Measurements from ENCODE around the gene CEP89.
A peak's percentile ranks its signal among the peaks of the same experiment; 100 is the strongest.
"Not testable (repeated sequence)": the region's sequence is repeated elsewhere in the genome, so short reads cannot be mapped to it uniquely, and the experiment has no call there.

CEP89 gene

DNA sequence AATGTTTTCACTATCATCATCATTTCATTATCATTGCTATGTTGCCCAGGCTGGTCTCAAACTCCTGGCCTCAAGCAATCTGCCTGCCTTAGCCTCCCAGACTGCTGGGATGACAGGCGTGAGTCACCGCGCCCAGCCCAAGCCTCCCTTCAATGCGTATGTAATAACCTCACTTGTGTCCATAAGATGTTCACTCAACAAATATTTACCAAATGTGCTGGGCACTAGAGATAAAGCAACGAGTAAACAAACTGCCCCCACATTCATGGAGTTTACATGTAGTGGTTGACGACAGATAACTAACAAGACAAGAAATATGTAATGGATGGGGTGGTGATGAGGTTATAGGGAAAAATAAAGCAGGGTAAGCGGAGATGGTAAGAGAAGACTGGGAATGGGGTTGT, 25.3 kb upstream of the CEP89 start:
- H3K27ac ChIP-seq (ENCODE audit: low read depth, low read length); H2AFZ ChIP-seq (ENCODE audit: low read length, unreplicated experiment); H3K36me3 ChIP-seq (ENCODE audit: insufficient read depth, low read length); H3K79me2 ChIP-seq (ENCODE audit: control insufficient read depth, insufficient read depth, low read length, unreplicated experiment); H3K4me1 ChIP-seq (ENCODE audit: control insufficient read depth, insufficient read depth, low read length, unreplicated experiment); H3K27me3 ChIP-seq (ENCODE audit: insufficient read depth, low read length); H3K4me3 ChIP-seq (ENCODE audit: low read depth, low read length): not testable (repeated sequence)

DNA sequence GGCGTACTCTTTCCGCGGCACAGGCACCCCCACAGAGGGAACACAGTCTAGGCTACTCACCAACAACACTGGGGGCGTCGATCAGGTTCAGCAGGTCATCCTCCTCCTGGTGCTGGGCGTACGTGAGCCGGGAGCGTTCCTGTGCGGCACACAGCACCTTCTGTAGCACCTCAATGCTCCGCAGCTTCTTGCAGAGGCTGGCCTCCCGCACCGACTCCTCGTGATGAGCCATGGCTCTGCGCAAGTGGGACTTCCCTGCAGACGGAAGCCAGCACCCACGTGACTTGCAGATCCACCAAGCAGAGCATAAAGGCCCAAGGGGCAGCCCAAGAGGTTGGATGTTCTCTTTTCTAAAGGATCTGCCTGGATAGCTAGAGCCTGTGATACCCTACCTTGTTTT, 24.2 kb upstream of the CEP89 start:
- H2AFZ ChIP-seq (ENCODE audit: low read length, unreplicated experiment); H3K4me1 ChIP-seq (ENCODE audit: control insufficient read depth, insufficient read depth, low read length, unreplicated experiment); H3K79me2 ChIP-seq (ENCODE audit: control insufficient read depth, insufficient read depth, low read length, unreplicated experiment); H3K27ac ChIP-seq (ENCODE audit: low read depth, low read length); H3K4me3 ChIP-seq (ENCODE audit: low read depth, low read length); H3K36me3 ChIP-seq (ENCODE audit: insufficient read depth, low read length); H3K27me3 ChIP-seq (ENCODE audit: insufficient read depth, low read length): not testable (repeated sequence)

DNA sequence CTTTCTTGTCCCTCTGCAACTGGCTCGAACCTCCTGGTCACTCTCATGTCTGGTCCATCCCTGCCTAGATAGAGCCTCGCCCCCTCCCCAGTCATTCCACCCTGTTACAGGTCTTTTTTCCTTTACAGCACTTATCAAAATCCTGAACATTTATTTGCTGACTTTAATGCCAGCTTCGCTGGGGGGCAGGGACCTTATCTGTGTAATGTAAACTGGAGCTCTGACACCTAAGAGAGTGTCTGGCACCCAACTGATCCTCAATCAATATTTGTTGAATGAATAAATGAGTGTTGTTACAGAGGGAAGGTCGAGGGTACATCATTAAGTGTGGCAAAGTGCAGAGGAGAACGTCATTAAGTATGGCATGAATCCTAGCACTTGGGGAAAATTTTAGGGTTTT, 17.0 kb upstream of the CEP89 start:
- Histone ChIP-seq H3K27me3 (ENCODE audit: insufficient read depth, low read length) (no peaks in the 10 kb centered on the region), H3K79me2 (ENCODE audit: control insufficient read depth, insufficient read depth, low read length, unreplicated experiment) (no peaks in the 10 kb centered on the region), H3K4me1 (ENCODE audit: control insufficient read depth, insufficient read depth, low read length, unreplicated experiment) (no peaks in the 10 kb centered on the region), H3K36me3 (ENCODE audit: insufficient read depth, low read length) (no peaks in the 10 kb centered on the region), H2AFZ (ENCODE audit: low read length, unreplicated experiment) (no peak overlapping the region), H3K27ac (ENCODE audit: low read depth, low read length) (no peak overlapping the region), H3K4me3 (ENCODE audit: low read depth, low read length) (no peak overlapping the region)

DNA sequence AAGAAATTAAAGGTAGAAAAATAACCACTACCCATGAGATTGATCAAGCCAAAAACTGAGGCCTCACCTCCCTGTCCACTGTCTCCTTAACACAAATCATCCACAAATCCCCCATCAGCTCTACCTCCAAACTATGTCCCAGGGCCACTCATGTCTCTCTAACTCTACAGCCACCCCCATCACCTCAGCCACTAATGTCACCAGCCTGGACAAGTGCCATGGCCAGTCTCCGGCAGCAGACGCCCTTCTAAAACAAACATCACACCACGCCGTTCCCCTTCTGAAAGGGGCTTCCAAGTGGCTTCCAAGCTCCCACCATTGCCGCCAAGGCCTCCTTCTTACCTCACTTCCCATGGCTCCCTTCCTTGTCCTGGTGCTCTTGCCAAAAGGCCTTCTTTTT, 16.5 kb upstream of the CEP89 start:
- not testable (repeated sequence) for H3K36me3 ChIP-seq (ENCODE audit: insufficient read depth, low read length); H3K4me1 ChIP-seq (ENCODE audit: control insufficient read depth, insufficient read depth, low read length, unreplicated experiment); H2AFZ ChIP-seq (ENCODE audit: low read length, unreplicated experiment); H3K27me3 ChIP-seq (ENCODE audit: insufficient read depth, low read length); H3K79me2 ChIP-seq (ENCODE audit: control insufficient read depth, insufficient read depth, low read length, unreplicated experiment); H3K4me3 ChIP-seq (ENCODE audit: low read depth, low read length); H3K27ac ChIP-seq (ENCODE audit: low read depth, low read length)

DNA sequence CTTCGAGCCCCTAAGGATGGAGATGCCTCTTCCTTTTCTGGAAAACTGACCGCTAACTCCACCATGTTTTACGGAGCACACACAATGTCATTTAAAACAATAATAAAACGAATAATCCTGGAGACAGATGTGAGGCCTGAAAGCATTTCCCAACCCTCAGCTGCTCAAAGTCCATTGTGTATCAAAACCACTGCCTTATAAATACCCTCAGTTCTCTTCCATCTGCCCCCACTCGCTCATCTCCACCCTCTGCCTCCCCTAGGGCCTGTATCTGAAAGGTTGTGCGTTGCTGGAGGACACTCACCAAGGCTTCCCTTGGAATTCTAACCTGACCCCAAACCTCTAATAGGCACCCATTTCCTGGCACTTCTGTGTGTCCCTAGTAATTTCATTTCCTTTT, 10.7 kb upstream of the CEP89 start:
- H3K27me3 ChIP-seq (ENCODE audit: insufficient read depth, low read length); H3K4me3 ChIP-seq (ENCODE audit: low read depth, low read length); H3K79me2 ChIP-seq (ENCODE audit: control insufficient read depth, insufficient read depth, low read length, unreplicated experiment); H3K4me1 ChIP-seq (ENCODE audit: control insufficient read depth, insufficient read depth, low read length, unreplicated experiment); H3K36me3 ChIP-seq (ENCODE audit: insufficient read depth, low read length); H2AFZ ChIP-seq (ENCODE audit: low read length, unreplicated experiment); H3K27ac ChIP-seq (ENCODE audit: low read depth, low read length): not testable (repeated sequence)

DNA sequence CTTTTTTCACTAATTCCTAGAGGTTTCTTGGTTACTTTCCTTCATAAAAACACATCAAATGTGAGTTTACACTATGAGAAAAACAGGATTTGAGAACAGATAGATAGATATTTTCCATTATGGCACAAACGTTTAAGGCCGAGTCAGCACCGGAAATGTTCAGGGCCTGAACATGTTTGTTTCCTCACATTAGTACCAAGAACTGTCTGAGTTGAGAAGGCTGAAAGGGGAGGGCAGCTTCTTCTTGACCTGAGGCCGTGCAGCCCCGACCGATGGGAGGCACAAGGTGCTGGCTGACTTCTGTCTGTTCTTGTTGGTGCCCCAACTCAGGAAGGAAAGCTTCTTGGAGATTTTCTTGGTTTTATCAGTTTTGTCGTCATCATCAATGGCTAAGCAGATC, 8.0 kb upstream of the CEP89 start:
- H3K27me3 ChIP-seq (ENCODE audit: insufficient read depth, low read length); H2AFZ ChIP-seq (ENCODE audit: low read length, unreplicated experiment); H3K4me3 ChIP-seq (ENCODE audit: low read depth, low read length); H3K79me2 ChIP-seq (ENCODE audit: control insufficient read depth, insufficient read depth, low read length, unreplicated experiment); H3K4me1 ChIP-seq (ENCODE audit: control insufficient read depth, insufficient read depth, low read length, unreplicated experiment); H3K27ac ChIP-seq (ENCODE audit: low read depth, low read length); H3K36me3 ChIP-seq (ENCODE audit: insufficient read depth, low read length): not testable (repeated sequence)

DNA sequence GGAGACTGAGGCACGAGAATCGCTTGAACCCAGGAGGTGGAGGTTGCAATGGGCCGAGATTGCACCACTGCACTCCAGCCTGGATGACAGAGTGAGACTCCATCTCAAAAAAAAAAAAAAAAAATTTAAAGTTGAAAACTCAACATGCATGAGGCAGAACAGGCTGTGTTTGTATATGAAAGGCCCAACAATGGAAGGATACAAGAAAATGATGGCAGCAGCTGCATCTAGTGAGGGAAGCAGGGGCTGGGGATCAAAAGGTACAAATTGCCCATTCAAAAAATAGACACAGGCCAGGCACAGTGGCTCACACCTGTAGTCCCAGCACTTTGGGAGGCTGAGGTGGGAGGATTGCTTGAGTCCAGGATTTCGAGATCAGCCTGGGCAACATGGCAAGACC, 6.1 kb upstream of the CEP89 start:
- H3K79me2 ChIP-seq (ENCODE audit: control insufficient read depth, insufficient read depth, low read length, unreplicated experiment), result not testable (repeated sequence)

DNA sequence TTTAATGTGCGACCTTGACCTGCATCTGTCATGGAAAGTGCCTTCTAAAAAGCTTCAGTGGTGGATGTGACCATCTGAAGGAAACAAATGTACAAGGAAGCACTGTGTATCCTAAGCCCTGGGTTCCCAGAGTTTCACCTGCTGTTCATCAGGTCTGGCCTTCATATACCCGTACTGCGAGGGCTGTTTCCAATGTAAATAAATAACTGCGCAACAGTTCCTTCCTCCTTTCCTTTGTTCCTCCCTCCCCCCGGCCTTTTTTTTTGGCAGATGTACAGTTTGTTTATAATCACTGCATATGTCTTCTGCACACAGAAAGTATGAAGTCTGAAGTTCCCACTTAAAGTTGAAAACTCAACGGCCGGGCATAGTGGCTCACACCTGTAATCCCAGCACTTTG, 5.5 kb upstream of the CEP89 start:
- Histone ChIP-seq H3K4me3 (ENCODE audit: low read depth, low read length) (no peak overlapping the region), H3K4me1 (ENCODE audit: control insufficient read depth, insufficient read depth, low read length, unreplicated experiment) (no peaks in the 10 kb centered on the region), H3K79me2 (ENCODE audit: control insufficient read depth, insufficient read depth, low read length, unreplicated experiment) (no peaks in the 10 kb centered on the region), H3K27me3 (ENCODE audit: insufficient read depth, low read length) (no peaks in the 10 kb centered on the region), H2AFZ (ENCODE audit: low read length, unreplicated experiment) (no peak overlapping the region), H3K27ac (ENCODE audit: low read depth, low read length) (no peak overlapping the region), H3K36me3 (ENCODE audit: insufficient read depth, low read length) (no peaks in the 10 kb centered on the region)

More for the DNA sequence above, 6.1 kb upstream of the CEP89 start:
- H3K36me3 ChIP-seq (ENCODE audit: insufficient read depth, low read length); H3K4me1 ChIP-seq (ENCODE audit: control insufficient read depth, insufficient read depth, low read length, unreplicated experiment); H3K27me3 ChIP-seq (ENCODE audit: insufficient read depth, low read length); H2AFZ ChIP-seq (ENCODE audit: low read length, unreplicated experiment); H3K27ac ChIP-seq (ENCODE audit: low read depth, low read length); H3K4me3 ChIP-seq (ENCODE audit: low read depth, low read length): not testable (repeated sequence)

DNA sequence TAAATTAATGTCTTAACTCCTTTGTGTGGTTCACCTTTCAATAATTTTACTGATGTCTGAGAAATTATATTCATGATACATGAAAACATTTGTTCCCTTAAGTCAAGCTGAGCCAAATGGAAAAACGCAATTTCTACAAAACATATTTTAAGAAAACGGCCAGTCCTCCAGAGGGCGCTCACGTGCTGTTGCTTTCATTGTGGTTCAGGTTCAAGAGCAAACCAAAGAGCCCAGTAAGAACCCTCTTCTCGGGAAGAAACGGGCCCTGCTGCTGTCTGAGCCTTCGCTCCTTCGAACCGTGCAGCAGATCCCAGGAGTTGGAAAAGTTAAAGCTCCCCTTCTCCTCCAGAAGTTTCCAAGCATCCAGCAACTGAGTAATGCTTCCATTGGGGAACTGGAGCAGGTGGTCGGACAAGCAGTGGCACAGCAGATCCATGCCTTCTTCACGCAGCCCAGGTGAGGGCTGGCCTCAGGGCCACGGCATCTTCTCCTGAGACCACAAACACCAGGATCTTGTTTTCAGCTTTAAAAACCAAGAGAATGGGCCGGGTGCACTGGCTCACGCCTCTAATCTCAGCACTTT, 4.6 kb upstream of the CEP89 start:
- Histone ChIP-seq H3K4me3 (ENCODE audit: low read depth, low read length) (no peak overlapping the region), H3K79me2 (ENCODE audit: control insufficient read depth, insufficient read depth, low read length, unreplicated experiment) (peaks cover 2% of the 10 kb centered on the region), H2AFZ (ENCODE audit: low read length, unreplicated experiment) (no peak overlapping the region), H3K27me3 (ENCODE audit: insufficient read depth, low read length) (no peaks in the 10 kb centered on the region), H3K36me3 (ENCODE audit: insufficient read depth, low read length) (no peaks in the 10 kb centered on the region), H3K27ac (ENCODE audit: low read depth, low read length) (no peak overlapping the region), H3K4me1 (ENCODE audit: control insufficient read depth, insufficient read depth, low read length, unreplicated experiment) (no peaks in the 10 kb centered on the region)

DNA sequence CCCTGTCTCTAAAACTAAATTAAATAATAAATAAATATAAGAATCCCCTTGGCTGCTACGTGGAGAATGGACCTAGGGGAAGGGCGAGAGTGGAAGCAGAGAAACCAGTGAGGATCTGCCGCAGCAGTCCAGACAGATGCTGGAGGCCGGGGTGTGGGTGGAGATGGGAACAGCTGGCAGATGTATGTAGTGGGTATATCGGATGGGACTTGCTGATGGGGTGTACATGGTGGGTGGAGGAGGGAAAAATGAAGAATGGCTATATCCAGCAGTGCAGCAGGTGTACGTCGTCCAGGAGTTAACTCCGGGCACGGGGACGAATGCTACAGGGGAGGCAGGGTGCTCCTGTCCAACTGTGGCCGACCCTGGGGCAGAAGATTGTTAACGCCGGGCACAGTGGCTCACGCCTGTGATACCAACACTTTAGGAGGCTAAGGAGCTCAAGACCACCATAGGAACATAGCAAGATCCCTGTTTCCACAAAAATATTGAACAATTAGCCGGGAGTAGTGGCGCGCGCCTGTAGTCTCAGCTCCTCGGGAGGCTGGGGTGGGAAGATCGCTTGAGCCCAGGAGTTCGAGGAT, 654 bp downstream of the CEP89 start:
- peaks cover 24% of the 10 kb centered on the region for H3K79me2 ChIP-seq (ENCODE audit: control insufficient read depth, insufficient read depth, low read length, unreplicated experiment)
- peak overlapping the region; percentile 85 for H3K4me3 ChIP-seq (ENCODE audit: low read depth, low read length)
- no peak overlapping the region for H3K27ac ChIP-seq (ENCODE audit: low read depth, low read length)
- H2AFZ ChIP-seq (ENCODE audit: low read length, unreplicated experiment), result peak overlapping the region; percentile 32
- H3K4me1 ChIP-seq (ENCODE audit: control insufficient read depth, insufficient read depth, low read length, unreplicated experiment), result no peaks in the 10 kb centered on the region
- no peaks in the 10 kb centered on the region for H3K27me3 ChIP-seq (ENCODE audit: insufficient read depth, low read length)
- no peaks in the 10 kb centered on the region for H3K36me3 ChIP-seq (ENCODE audit: insufficient read depth, low read length)

DNA sequence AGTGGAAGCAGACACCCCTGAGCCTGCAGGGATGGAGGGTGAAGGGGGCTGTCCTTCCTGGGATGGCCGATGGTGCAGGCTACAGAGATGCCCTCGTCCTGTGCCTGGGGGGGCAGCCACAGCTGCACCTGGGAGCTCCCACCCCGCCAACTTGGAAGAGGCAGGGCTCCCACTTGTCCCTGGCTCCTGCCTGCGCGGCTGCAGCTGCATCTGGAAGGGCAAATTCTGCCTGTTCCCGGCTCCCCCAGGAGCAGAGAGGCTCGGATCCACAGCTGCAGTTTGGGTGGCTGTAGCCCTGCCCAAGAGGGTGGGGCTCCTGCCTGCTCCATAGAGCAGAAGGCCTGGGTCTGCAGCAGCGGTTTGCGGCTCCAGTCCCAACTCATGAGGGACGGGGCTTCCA, 2.2 kb downstream of the CEP89 start:
- H3K79me2 ChIP-seq (ENCODE audit: control insufficient read depth, insufficient read depth, low read length, unreplicated experiment), result peaks cover 24% of the 10 kb centered on the region
- H3K27ac ChIP-seq (ENCODE audit: low read depth, low read length), result no peak overlapping the region
- H3K36me3 ChIP-seq (ENCODE audit: insufficient read depth, low read length), result no peaks in the 10 kb centered on the region
- no peak overlapping the region for H2AFZ ChIP-seq (ENCODE audit: low read length, unreplicated experiment)
- no peaks in the 10 kb centered on the region for H3K27me3 ChIP-seq (ENCODE audit: insufficient read depth, low read length)
- no peak overlapping the region for H3K4me3 ChIP-seq (ENCODE audit: low read depth, low read length)
- no peaks in the 10 kb centered on the region for H3K4me1 ChIP-seq (ENCODE audit: control insufficient read depth, insufficient read depth, low read length, unreplicated experiment)

All from ACC112 (cell line).